Neural cell (in vitro differentiated cells): Measurements from ENCODE around the gene CPA2.

Experiments
- CTCF ChIP-seq: fragments of 450-650 bp; IDR thresholded peaks from 2 replicates; pipeline ENCODE4 v1.5.1; 2014; ENCODE audit warnings: antibody characterized with exemption, mild to moderate bottlenecking, moderate library complexity; ENCODE audit not compliant: poor library complexity, severe bottlenecking
- EZH2 ChIP-seq: fragments of 200-600, 300-800 bp; shearing (Covaris generic), sonication (generic); IDR thresholded peaks from 2 replicates; pipeline ENCODE4 v1.6.1; 2014; ENCODE audit warnings: antibody characterized with exemption, low read length, borderline replicate concordance, mild to moderate bottlenecking; ENCODE audit not compliant: insufficient read depth, poor library complexity, severe bottlenecking
- MXI1 ChIP-seq: fragments of 450-650 bp; conservative IDR thresholded peaks from 2 replicates; pipeline ENCODE4 v1.6.1; 2014; ENCODE audit warnings: antibody characterized with exemption, mild to moderate bottlenecking; ENCODE audit not compliant: poor library complexity, severe bottlenecking
- POLR2AphosphoS5 ChIP-seq: IDR thresholded peaks from 2 replicates; pipeline ENCODE4 v1.6.1; 2012
- RAD21 ChIP-seq: fragments of 450-650 bp; conservative IDR thresholded peaks from 2 replicates; pipeline ENCODE4 v1.6.1; 2014; ENCODE audit warnings: antibody characterized with exemption, mild to moderate bottlenecking, moderate library complexity
- SMC3 ChIP-seq: fragments of 450-650 bp; conservative IDR thresholded peaks from 2 replicates; pipeline ENCODE4 v1.6.1; 2014; ENCODE audit warnings: antibody characterized with exemption, mild to moderate bottlenecking, moderate library complexity; ENCODE audit not compliant: poor library complexity
- TAF1 ChIP-seq: IDR thresholded peaks from 2 replicates; pipeline ENCODE4 v1.6.1; 2012; ENCODE audit warnings: low read depth
- TF ChIP-seq, protein P1 (sequence below): IDR thresholded peaks from 2 replicates; pipeline ENCODE4 v1.6.1; 2012; ENCODE audit warnings: borderline replicate concordance

DNA sequence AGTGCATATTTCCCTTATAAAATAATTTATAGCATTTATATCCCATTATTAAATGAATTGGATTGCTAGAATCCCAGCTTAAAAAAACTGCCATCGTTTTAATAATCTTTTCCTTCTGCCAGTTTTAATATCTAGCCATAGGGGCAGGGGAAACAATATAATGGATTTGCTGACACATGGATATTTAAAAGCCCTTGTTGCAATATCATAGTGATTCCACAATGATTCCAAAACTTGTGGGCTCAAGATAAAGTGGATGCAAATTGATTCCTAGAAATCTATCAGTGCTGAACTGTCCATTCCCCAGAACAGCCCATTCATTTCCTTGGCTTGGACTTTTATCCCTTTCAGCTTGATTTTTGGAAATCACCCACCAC, 2.6 kb downstream of the CPA2 start:
- TF ChIP-seq CTCF (no peak), EZH2 (no peak), POLR2AphosphoS5 (no peak), MXI1 (no peak), SMC3 (no peak), RAD21 (no peak), TAF1 (no peak)
- TF ChIP-seq, protein P1, sequence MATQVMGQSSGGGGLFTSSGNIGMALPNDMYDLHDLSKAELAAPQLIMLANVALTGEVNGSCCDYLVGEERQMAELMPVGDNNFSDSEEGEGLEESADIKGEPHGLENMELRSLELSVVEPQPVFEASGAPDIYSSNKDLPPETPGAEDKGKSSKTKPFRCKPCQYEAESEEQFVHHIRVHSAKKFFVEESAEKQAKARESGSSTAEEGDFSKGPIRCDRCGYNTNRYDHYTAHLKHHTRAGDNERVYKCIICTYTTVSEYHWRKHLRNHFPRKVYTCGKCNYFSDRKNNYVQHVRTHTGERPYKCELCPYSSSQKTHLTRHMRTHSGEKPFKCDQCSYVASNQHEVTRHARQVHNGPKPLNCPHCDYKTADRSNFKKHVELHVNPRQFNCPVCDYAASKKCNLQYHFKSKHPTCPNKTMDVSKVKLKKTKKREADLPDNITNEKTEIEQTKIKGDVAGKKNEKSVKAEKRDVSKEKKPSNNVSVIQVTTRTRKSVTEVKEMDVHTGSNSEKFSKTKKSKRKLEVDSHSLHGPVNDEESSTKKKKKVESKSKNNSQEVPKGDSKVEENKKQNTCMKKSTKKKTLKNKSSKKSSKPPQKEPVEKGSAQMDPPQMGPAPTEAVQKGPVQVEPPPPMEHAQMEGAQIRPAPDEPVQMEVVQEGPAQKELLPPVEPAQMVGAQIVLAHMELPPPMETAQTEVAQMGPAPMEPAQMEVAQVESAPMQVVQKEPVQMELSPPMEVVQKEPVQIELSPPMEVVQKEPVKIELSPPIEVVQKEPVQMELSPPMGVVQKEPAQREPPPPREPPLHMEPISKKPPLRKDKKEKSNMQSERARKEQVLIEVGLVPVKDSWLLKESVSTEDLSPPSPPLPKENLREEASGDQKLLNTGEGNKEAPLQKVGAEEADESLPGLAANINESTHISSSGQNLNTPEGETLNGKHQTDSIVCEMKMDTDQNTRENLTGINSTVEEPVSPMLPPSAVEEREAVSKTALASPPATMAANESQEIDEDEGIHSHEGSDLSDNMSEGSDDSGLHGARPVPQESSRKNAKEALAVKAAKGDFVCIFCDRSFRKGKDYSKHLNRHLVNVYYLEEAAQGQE: no peak
